Breast epithelium (tissue), 3 donors: ENCODE data around the gene ZNF775.

Experiments used
- POLR2A ChIP-seq: fragments of 450-650 bp; IDR thresholded peaks from one replicate; pipeline ENCODE4 v1.6.1; 2016; ENCODE audit warnings: antibody characterized with exemption, mild to moderate bottlenecking, moderate library complexity
- POLR2AphosphoS5 ChIP-seq, 3 donors: sonication (generic); formaldehyde crosslinking; IDR thresholded peaks; one replicate each; pipeline ENCODE4 v1.6.1; 2017; ENCODE audit warnings: antibody characterized with exemption in 3 of 3
- TF ChIP-seq, protein P1 (sequence below), 3 donors: fragments of 450-650 bp; IDR thresholded peaks; one replicate each; pipeline ENCODE4 v1.5.1; 2016 to 2017; ENCODE audit warnings: antibody characterized with exemption in 3 of 3, mild to moderate bottlenecking in 3 of 3, moderate library complexity in 3 of 3

DNA sequence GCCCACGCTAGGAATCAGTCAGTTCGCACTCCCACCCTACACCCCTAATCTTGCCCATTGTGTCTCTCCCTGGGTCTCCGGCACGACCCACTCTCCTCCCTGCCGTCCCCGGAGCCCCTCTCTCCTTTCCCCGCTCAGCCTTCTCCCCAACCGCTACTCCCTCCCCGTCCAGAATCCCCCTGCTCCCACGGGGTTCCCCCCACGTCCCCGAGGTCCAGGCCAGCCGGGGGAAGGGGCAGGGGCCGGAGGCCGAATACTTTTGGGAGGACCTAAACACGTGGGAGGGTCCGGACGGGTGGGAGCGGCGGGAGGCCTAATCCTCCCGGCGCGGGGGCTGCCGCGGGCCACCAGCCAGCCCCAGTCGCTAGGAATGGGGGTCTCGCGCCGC, 38.3 kb upstream of the ZNF775 start:
- TF ChIP-seq, protein P1, sequence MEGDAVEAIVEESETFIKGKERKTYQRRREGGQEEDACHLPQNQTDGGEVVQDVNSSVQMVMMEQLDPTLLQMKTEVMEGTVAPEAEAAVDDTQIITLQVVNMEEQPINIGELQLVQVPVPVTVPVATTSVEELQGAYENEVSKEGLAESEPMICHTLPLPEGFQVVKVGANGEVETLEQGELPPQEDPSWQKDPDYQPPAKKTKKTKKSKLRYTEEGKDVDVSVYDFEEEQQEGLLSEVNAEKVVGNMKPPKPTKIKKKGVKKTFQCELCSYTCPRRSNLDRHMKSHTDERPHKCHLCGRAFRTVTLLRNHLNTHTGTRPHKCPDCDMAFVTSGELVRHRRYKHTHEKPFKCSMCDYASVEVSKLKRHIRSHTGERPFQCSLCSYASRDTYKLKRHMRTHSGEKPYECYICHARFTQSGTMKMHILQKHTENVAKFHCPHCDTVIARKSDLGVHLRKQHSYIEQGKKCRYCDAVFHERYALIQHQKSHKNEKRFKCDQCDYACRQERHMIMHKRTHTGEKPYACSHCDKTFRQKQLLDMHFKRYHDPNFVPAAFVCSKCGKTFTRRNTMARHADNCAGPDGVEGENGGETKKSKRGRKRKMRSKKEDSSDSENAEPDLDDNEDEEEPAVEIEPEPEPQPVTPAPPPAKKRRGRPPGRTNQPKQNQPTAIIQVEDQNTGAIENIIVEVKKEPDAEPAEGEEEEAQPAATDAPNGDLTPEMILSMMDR (IDR thresholded peaks at IDR 0.05) = no peak
- TF ChIP-seq POLR2A = no peak
- no peak for TF ChIP-seq POLR2AphosphoS5 (IDR thresholded peaks at IDR 0.05)
